Endothelial cell of umbilical vein (primary cell): ENCODE results near the gene FAM83F.

Experiments used
- CTCF ChIP-seq, 2 donors: IDR thresholded peaks; 1 replicate in 1 of 2; 2 replicates in 1 of 2; pipeline ENCODE4 v1.5.1; 2011; ENCODE audit warnings: low read length in 2 of 2, mild to moderate bottlenecking in 2 of 2, moderate library complexity in 2 of 2, control low read depth in 1 of 2, inconsistent platforms in 1 of 2, low read depth in 1 of 2; ENCODE audit not compliant: insufficient read depth in 1 of 2; ENCODE audit errors: extremely low read depth in 1 of 2
- EZH2 ChIP-seq: IDR thresholded peaks from 2 replicates; pipeline ENCODE4 v1.6.1; 2012; ENCODE audit warnings: borderline replicate concordance, low read depth, mild to moderate bottlenecking, moderate library complexity, low read length, inconsistent platforms; ENCODE audit not compliant: severe bottlenecking
- FOS ChIP-seq: IDR thresholded peaks from 2 replicates; pipeline ENCODE4 v1.6.1; 2011; ENCODE audit warnings: mild to moderate bottlenecking, low read length, moderate library complexity, borderline replicate concordance; ENCODE audit not compliant: insufficient read depth
- GATA2 ChIP-seq: IDR thresholded peaks from 2 replicates; pipeline ENCODE4 v1.7.0; 2011; ENCODE audit warnings: low read depth, mild to moderate bottlenecking, moderate library complexity, mixed read lengths, low read length; ENCODE audit not compliant: insufficient read length, insufficient read depth
- JUN ChIP-seq: IDR thresholded peaks from 2 replicates; pipeline ENCODE4 v1.6.1; 2011; ENCODE audit warnings: borderline replicate concordance, low read depth; ENCODE audit not compliant: insufficient read length, insufficient read depth
- MAX ChIP-seq: IDR thresholded peaks from 2 replicates; pipeline ENCODE4 v1.6.1; 2011; ENCODE audit not compliant: insufficient read depth, insufficient read length
- MYC ChIP-seq: IDR thresholded peaks from one replicate; pipeline ENCODE4 v1.6.1; 2011; ENCODE audit warnings: mild to moderate bottlenecking, low read depth, low read length
- POLR2A ChIP-seq: IDR thresholded peaks from 2 replicates; pipeline ENCODE4 v1.6.1; 2012; ENCODE audit warnings: low read depth, mild to moderate bottlenecking, control low read depth, low read length
- POLR2AphosphoS5 ChIP-seq: IDR thresholded peaks from 2 replicates; pipeline ENCODE4 v1.6.1; 2012; ENCODE audit warnings: low read depth, mild to moderate bottlenecking, control low read depth, low read length, moderate library complexity; ENCODE audit not compliant: insufficient read depth

- TF ChIP-seq CTCF (IDR thresholded peaks at IDR 0.05; ENCODE audit: extremely low read depth in 1 of 2, insufficient read depth in 1 of 2, low read depth in 1 of 2, low read length in 2 of 2) (no peak), MYC (no peak), POLR2A (no peak), JUN (no peak), EZH2 (no peak), POLR2AphosphoS5 (no peak), FOS (no peak), GATA2 (no peak), MAX (peak; percentile 44)
Measured at GRCh38 chr22:40044102-40044869, 49.5 kb downstream of the FAM83F start.
